CD4-positive, alpha-beta T cell treated with Interferon gamma for 1 hour (primary cell): ENCODE data around the gene IPO9.
"Not testable (repeated sequence)": the region's sequence is repeated elsewhere in the genome, so short reads cannot be mapped to it uniquely, and the experiment has no call there.

ENCODE experiments used
- DNase-seq: peaks from one replicate; pipeline ENCODE4 v3.0.0-alpha.2; 2020

The IPO9 gene

DNA sequence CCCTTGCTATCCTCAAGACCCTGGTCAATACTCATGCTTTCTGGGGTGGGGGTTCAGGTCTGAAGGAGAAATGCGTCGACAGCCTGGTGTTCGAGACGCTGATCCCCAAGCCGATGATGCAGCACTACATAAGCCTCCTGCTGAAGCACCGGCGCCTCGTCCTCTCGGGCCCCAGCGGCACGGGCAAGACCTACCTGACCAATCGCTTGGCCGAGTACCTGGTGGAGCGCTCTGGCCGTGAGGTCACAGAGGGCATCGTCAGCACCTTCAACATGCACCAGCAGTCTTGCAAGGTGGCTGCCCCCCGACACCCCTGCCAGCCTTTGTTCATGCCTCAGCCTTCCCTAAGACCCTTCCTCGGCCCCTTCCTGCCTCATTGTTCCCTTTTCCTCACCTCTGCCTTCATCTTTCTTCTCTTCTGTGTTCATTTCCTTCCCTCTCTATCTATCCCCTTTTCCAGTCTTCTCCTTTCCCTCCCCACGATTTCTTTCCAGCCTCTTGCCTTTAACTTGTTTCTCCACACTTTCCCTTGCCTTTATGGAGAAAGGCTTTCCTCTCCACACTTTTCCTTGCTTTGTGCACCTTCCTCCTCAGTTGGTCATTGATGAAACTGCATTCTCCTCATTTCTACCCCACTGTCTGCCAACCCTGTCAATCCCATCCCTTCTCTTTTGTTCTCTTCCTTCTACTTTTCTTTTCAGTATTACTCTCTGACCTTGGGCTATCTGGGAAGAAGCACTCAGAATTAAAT lies 18.3 kb upstream of the IPO9 start:
- no peak for DNase-seq

- DNase-seq, result no peak
Measured at GRCh38 chr1:201813226-201813625, 15.7 kb upstream of the IPO9 start.

- no peak for DNase-seq
Measured at GRCh38 chr1:201816309-201816854, 12.6 kb upstream of the IPO9 start.

DNA sequence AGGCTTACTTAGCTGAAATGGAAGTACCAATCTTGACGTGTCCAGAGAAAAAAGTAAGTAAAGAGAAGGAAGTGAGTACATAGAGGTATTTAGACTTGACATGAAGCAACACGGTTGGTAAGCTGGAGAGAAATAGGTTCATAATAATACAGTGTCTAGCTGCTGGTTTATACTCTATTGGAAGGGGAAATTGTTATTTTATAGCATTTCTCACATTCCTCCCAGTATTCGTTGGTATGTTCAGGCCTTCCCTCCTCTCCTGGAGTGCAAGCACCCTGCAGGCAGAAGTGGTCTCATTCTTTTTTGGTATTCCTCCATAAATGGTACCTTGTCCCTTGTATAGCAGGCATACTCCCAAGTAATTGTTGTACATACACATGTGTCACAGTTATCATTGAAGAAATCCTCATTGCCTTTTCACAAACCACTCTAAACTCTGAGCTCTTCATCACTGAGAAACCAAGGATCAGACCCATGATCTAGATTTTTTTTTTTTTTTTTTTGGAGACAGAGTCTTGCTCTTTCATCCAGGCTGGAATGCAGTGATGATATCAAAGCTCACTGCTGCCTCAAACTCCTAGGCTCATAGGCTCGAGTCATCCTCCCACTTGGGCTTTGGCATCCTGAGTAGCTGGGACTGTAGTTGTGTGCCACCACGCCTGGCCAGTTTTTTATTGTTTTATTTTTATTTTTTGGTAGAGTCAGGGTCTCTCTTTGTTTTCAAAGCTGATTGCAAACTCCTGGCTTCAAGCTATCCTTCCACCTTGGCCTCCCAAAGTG lies 9.8 kb upstream of the IPO9 start:
- DNase-seq, result no peak

GRCh38 chr1:201820413-201820812 lies 8.5 kb upstream of the IPO9 start:
- DNase-seq, result no peak

- DNase-seq, result no peak
Measured at GRCh38 chr1:201825245-201825644, 3.7 kb upstream of the IPO9 start.

DNA sequence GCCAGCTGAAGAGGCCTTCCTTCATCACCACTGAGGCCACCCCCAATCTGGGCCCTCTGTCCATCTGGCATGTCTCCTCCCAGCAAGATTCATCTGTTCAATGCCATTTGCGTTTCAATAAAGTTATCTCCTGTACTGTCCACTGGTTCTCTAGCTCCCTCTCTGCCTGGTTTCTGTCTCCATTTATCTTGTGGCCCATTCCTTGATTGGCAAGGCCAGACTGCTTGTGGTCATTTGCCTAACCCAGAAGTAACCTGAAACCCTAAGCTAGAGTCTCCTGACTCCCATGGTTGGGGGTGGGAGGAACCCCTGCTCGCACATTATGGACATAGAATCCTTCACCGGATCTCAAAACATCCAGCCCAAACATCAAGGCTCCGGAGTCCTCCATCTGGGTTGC lies 2.1 kb upstream of the IPO9 start:
- no peak for DNase-seq

- DNase-seq, result no peak
Measured at GRCh38 chr1:201827321-201828216, 1.4 kb upstream of the IPO9 start.

GRCh38 chr1:201828217-201828819 lies 639 bp upstream of the IPO9 start:
- DNase-seq, result no peak

- no peak for DNase-seq
Measured at GRCh38 chr1:201831371-201831770, 2.4 kb downstream of the IPO9 start.

- no peak for DNase-seq
Measured at GRCh38 chr1:201834621-201835020, 5.7 kb downstream of the IPO9 start.

GRCh38 chr1:201838381-201838780 lies 9.4 kb downstream of the IPO9 start:
- DNase-seq, result no peak

DNA sequence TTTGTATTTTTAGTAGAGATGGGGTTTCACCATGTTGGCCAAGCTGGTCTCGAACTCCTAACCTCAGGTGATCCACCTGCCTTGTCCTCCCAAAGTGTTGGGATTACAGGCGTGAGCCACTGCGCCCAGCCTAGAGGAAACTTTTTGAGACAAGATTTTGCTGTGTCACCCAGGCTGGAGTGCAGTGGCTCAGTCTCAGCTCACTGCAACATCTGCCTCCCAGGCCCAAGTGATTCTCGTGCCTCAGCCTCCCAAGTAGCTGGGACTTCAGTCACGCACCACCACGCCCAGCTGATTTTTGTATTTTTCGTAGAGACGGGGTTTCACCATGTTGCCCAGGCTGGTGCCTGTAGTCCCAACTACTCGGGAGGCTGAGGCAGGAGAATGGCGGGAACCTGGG lies 10.1 kb downstream of the IPO9 start:
- DNase-seq, result not testable (repeated sequence)

DNA sequence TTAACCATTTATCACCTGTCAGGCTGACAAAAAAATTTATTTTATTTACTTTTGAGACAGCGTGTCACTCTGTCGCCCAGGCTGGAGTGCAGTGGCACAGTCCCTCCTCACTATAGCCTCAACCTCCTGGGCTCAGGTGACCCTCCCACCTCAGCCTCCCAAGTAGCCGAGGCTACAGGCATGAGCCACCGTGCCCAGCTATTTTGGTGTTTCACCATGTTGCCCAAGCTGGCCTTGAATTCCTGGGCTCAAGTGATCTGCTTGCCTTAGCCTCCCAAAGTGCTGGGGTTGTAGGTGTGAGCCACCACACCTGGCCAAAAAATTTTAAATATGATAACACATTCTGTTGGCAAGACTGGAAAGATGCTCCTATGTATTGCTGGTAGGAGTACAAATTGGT lies 11.1 kb downstream of the IPO9 start:
- no peak for DNase-seq

- DNase-seq, result no peak
Measured at GRCh38 chr1:201840490-201840889, 11.5 kb downstream of the IPO9 start.

GRCh38 chr1:201841265-201841912 lies 12.4 kb downstream of the IPO9 start:
- no peak for DNase-seq

DNA sequence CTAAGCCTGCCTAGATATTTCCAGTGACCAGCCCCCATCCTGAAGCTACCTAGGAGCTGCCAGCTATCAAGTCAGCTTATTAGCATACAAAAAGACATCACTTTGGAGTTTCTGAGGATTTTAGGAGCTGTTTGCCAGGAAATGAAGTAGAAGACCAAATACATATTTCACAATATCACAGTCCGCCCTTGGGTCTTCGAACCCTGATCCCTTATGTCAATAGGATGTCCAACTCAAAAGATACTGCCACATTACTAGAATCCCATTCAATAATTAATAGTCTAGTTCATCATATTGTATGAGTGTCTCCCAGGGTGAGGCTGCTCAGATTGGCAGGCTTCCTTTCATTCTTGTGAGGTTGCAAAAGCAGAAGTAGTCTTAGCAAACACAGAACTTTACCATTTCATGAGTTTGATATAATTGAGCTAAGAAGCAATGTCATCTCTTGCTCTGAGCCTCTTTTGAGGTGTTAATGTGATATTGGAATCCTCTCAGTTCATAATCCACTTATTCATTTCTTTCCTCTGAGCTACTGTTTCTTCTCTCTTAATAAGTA lies 13.6 kb downstream of the IPO9 start:
- no peak for DNase-seq

DNA sequence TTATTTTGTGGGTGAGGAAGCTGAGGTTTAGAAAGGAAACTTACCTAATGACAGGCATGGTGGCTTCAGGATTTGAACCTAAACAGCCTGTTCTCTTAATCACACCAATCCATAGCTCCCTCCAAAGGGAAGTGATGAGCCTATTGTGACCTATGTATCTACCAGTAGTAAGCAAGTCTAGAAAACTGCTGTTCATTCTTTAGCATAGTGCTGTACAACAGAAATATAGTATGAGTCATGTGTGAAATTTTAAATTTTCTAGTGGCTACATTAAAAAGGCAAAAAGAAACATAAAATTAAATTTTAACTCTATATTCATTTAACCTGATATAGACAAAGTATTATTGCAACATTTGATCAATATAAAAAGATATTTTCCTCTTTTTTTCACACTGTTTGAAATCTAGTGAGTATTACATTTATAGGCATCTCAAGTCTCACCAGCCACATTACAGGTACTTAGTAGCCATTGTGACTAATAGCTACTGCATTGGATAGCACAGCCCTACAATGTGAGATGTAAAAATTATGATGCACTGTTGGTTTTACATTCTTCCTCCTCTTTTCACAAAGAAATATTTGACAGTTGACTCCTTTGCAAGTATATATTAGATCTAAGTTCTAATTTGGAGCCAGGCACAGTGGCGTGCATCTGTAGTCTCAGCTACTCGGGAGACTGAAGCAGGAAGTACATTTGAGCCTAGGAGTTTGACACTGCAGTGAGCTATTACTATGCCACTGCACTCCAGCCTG lies 16.6 kb downstream of the IPO9 start:
- no peak for DNase-seq

- DNase-seq, result no peak
Measured at GRCh38 chr1:201847150-201847549, 18.2 kb downstream of the IPO9 start.

DNA sequence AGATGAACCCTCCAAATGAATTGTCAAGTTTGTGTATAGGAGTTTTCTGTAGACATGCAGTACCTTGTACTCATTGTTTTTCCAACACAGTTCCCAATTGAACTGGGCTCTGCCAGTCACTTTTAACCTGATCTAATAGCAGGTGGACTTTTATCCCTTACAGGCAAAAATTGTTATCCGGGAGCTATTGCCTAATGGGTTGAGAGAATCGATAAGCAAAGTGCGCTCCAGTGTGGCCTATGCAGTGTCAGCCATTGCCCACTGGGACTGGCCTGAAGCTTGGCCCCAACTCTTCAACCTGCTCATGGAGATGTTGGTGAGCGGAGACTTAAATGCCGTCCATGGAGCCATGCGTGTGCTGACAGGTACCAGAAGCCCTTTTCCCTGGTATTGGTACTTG lies 19.3 kb downstream of the IPO9 start:
- no peak for DNase-seq
